ENCODE measurements around the gene NTRK3.

DNA sequence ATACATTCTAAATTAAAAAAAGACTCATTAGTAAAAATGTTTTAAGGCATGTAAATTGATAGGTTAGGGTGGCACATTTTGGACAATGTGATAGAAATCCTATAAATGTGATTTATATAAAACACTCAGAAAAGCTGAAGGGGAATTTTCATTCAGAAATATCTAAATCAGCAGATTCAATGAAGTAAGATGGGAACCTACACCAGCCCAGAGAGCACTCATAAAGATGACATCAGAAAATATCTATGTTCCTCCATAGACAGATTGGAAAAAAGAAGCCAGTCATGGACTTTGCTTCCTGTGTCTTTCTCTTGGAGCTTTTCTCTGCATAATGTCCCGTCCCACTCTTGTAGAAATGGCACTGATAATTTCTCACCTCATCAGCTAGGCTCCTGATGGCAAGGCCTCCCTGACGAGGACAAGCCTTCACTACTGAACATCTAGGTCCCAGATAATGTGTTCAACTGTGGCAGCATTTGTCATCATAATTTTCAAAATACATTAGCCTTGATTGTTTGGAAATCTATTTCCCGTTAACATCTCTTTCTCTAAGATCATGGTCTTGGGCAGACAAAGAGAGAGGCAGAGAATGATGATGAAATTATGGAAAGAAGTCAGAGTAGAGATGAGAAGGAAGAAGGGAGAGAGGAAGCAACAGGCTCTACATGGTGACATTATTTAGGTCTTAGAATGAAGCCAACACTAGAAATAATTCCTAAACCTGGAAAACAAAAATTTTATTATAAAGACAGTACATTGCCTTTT lies 354.4 kb downstream of the NTRK3 start:
- TF ChIP-seq, protein P1, sequence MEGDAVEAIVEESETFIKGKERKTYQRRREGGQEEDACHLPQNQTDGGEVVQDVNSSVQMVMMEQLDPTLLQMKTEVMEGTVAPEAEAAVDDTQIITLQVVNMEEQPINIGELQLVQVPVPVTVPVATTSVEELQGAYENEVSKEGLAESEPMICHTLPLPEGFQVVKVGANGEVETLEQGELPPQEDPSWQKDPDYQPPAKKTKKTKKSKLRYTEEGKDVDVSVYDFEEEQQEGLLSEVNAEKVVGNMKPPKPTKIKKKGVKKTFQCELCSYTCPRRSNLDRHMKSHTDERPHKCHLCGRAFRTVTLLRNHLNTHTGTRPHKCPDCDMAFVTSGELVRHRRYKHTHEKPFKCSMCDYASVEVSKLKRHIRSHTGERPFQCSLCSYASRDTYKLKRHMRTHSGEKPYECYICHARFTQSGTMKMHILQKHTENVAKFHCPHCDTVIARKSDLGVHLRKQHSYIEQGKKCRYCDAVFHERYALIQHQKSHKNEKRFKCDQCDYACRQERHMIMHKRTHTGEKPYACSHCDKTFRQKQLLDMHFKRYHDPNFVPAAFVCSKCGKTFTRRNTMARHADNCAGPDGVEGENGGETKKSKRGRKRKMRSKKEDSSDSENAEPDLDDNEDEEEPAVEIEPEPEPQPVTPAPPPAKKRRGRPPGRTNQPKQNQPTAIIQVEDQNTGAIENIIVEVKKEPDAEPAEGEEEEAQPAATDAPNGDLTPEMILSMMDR (IDR thresholded peaks at IDR 0.05): no peak
- no peak for TF ChIP-seq POLR2A (IDR thresholded peaks at IDR 0.05)
